Activated CD4-positive, alpha-beta T cell treated with anti-CD3 and anti-CD28 coated beads for 4 hours (primary cell): Measurements from ENCODE around the gene MT1E.
"Not testable (repeated sequence)": the region's sequence is repeated elsewhere in the genome, so short reads cannot be mapped to it uniquely, and the experiment has no call there.

ENCODE experiments used
- DNase-seq, 2 donors: peaks; one replicate each; pipeline ENCODE4 v3.0.0-alpha.2; 2020

MT1E gene

GRCh38 chr16:56625140-56625942 lies at the start of gene MT1E:
Gene MT1E (plus strand): TSS chr16:56625781. CDS start chr16:56625852, 71 bp downstream.
- peak in 1 of 2 donors; percentile 24 for DNase-seq

- DNase-seq, result peak; percentile 78 to 84
These were observed 48.8 kb upstream of the MT1E start for GRCh38 chr16:56576585-56577299.

- DNase-seq, result no peak
These were observed 48.3 kb upstream of the MT1E start for GRCh38 chr16:56577300-56577625.

- DNase-seq, result no peak
These were observed 45.1 kb upstream of the MT1E start for GRCh38 chr16:56580391-56581048.

- DNase-seq, result not testable (repeated sequence)
These were observed 42.7 kb upstream of the MT1E start for GRCh38 chr16:56582911-56583310.

- DNase-seq, result no peak
These were observed 42.0 kb upstream of the MT1E start for GRCh38 chr16:56583351-56584168.

GRCh38 chr16:56584276-56584675 lies 41.3 kb upstream of the MT1E start:
- no peak for DNase-seq

GRCh38 chr16:56588781-56589140 lies 36.8 kb upstream of the MT1E start:
- DNase-seq, result no peak

- DNase-seq, result peak in 1 of 2 donors; percentile 27
These were observed 36.2 kb upstream of the MT1E start, which contains the start of gene MT3 for GRCh38 chr16:56589141-56590039. Gene MT3 (plus strand): TSS chr16:56589528. CDS start chr16:56589591, 63 bp downstream.

GRCh38 chr16:56591377-56592060 lies 34.1 kb upstream of the MT1E start:
- no peak for DNase-seq

GRCh38 chr16:56593573-56594291 lies 31.8 kb upstream of the MT1E start:
- no peak for DNase-seq

GRCh38 chr16:56594292-56594619 lies 31.3 kb upstream of the MT1E start:
- DNase-seq, result no peak

GRCh38 chr16:56600398-56600999 lies 25.1 kb upstream of the MT1E start:
- DNase-seq, result peak in 1 of 2 donors; percentile 16

GRCh38 chr16:56601325-56601724 lies 24.3 kb upstream of the MT1E start:
- no peak for DNase-seq

GRCh38 chr16:56603589-56603988 lies 22.0 kb upstream of the MT1E start:
- DNase-seq, result peak in 1 of 2 donors; percentile 11

- DNase-seq, result no peak
These were observed 20.6 kb upstream of the MT1E start for GRCh38 chr16:56604966-56605365.

- no peak for DNase-seq
These were observed 20.1 kb upstream of the MT1E start for GRCh38 chr16:56605475-56605874.

GRCh38 chr16:56606071-56606475 lies 19.5 kb upstream of the MT1E start:
- DNase-seq, result no peak

GRCh38 chr16:56606476-56607108 lies 19.0 kb upstream of the MT1E start:
- DNase-seq, result no peak
